ENCODE data around the gene TMEM134. TPM values are rescaled to one million over a fixed set of nuclear protein-coding genes. Genes with fewer than 3 reads are reported as not detected.

Gene TMEM134
- total RNA-seq, 4 donors from 2014 or later: 80.0 to 126 (median 86.1) TPM

DNA sequence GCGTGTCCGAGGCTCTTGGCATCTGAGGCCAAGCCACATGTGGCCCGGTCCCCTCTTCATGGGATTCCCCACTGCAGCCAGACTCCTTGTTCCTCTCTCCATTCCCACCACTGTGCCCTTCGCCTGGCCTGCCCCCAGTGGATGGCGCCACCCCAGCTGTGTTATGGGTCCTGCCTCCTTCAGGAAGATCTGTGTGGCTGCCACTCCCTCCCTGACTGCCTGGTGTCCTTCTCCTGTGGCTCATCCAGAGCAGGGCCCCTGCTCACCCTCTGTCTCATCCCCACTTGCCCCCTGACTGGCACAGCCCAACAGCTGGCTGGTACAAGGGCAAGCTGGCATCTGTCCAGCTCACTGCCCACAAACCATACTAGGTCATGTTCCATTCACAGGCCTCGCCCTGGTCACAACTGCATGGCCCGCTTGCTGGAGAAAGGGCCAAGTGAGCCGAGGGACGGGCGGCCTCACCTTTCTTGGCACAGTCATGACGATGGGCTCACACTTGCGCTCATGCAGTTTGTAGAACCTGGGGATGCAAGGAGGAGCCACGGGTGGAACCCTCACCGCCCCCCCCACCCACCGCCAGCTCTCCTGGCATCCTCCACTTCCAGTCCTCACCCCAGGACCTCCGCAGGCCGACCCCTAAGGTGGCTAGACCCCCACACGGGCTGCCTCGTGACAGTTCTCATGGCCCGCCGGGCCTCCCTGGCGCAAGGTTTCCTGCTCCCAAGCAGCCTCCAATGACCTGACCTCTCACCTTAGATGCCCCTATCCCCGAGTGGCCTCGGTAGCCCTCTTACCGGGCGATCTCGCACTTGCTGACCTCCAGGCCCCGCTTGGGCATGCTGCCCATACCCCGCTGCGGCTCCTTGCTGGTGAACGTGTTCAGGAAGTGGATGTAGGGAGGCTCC is 29.5 kb downstream of the TMEM134 start:
- peak overlapping the region; percentile 44 to 99 (median 78) for H3K27ac ChIP-seq
- peaks cover 0 to 57% (median 43%) of the 10 kb centered on the region in 4 donors for H3K4me1 ChIP-seq
- H3K4me3 ChIP-seq: peak overlapping the region in 1 of 4 donors; percentile 81
- H3K27me3 ChIP-seq: no peaks in the 10 kb centered on the region
- TF ChIP-seq POLR2A (IDR thresholded peaks at IDR 0.05) (no peak), CTCF (IDR thresholded peaks at IDR 0.05) (peak in 2 of 6 experiments; percentile 13 to 22)
- peaks cover 0 to 66% (median 0%) of the 10 kb centered on the region in 3 donors for H3K36me3 ChIP-seq
- H3K9me3 ChIP-seq: no peaks in the 10 kb centered on the region
- peak in 2 of 3 donors; percentile 64 to 72 for DNase-seq

DNA sequence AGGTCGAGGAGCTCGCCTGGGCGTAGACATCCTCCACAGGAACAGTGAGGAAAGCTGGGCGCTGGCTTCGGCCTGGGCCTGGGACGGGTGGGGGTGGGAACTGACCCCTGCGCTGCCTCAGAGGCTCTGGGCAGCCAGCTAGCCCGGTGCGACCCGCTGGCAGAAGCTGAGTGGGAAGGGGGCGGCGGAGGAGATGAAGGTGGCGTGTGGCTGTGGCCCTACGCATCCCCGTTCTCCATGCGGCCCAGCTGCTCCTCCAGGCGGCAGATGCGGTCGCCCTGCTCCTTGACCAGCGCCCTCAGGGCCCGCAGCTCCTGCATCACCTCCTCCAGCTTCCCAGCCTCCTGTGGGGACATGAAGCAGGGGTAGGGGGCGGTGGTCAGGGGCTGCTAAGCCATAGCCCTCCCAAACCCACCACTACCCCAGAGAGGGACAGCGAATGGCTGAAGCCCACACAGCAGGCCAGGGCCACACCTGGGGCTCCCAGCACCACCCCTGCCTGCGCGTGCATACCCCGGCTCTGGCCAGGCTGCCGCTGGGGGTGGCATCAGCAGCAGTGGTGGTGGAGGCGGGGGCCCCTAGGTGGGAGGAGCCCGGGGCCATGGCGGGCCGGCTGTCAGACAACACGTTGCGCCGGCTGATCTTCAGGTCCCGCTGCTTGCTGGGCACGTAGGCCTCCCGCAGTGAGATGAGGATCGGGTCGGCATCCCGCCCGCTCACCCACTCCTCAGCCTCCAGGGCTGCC is 30.7 kb downstream of the TMEM134 start:
- Histone ChIP-seq H3K4me1 (peaks cover 0 to 65% (median 40%) of the 10 kb centered on the region in 4 donors), H3K9me3 (no peaks in the 10 kb centered on the region), H3K27me3 (no peaks in the 10 kb centered on the region), H3K27ac (peak overlapping the region; percentile 83 to 99 (median 88)), H3K4me3 (peak overlapping the region; percentile 49 to 81 (median 64)), H3K36me3 (peaks cover 0 to 78% (median 0%) of the 10 kb centered on the region in 3 donors)
- DNase-seq: peak in 2 of 3 donors; percentile 89 to 91
- peak in 1 of 2 donors; percentile 10 for TF ChIP-seq POLR2A (IDR thresholded peaks at IDR 0.05)
- no peak for TF ChIP-seq CTCF (IDR thresholded peaks at IDR 0.05)

DNA sequence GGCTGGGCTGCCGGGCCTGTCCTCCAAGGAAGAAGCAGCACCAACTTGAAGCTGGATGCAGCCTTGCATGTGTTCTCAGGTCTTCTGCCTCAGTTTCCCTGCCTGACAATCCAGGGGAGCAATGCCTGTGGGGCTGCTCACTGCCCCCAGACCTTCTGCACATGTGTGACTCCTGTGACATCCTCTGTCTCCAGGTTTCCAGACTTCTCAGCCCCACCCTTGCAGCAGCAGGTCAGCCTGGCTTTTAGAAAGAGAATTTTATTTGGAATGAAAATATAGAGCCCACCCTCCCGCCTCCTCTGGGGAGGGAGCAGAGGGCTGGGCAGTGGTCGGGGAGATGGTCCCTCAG is 31.3 kb downstream of the TMEM134 start:
- Histone ChIP-seq H3K4me3 (peak overlapping the region; percentile 49 to 81 (median 64)), H3K27ac (peak overlapping the region; percentile 83 to 99 (median 88)), H3K4me1 (peaks cover 0 to 64% (median 39%) of the 10 kb centered on the region in 4 donors), H3K36me3 (peaks cover 0 to 84% (median 0%) of the 10 kb centered on the region in 3 donors), H3K27me3 (no peaks in the 10 kb centered on the region), H3K9me3 (no peaks in the 10 kb centered on the region)
- no peak for DNase-seq
- TF ChIP-seq CTCF (IDR thresholded peaks at IDR 0.05): no peak
- no peak for TF ChIP-seq POLR2A (IDR thresholded peaks at IDR 0.05)

GRCh38 chr11:67437082-67437808 is 31.8 kb downstream of the TMEM134 start, which contains the start of gene PTPRCAP:
TSS of gene PTPRCAP (minus strand) at chr11:67437682. CDS start at chr11:67437619, 63 bp downstream.
- Histone ChIP-seq H3K4me1 (peaks cover 0 to 58% (median 34%) of the 10 kb centered on the region in 4 donors), H3K36me3 (peaks cover 0 to 89% (median 0%) of the 10 kb centered on the region in 3 donors)

More at GRCh38 chr11:67437082-67437808, 31.8 kb downstream of the TMEM134 start, which contains the start of gene PTPRCAP:
- no peaks in the 10 kb centered on the region for H3K9me3 ChIP-seq
- peak; percentile 20 to 43 for TF ChIP-seq POLR2A (IDR thresholded peaks at IDR 0.05)
- TF ChIP-seq CTCF (IDR thresholded peaks at IDR 0.05): no peak
- peak in 2 of 3 donors; percentile 93 for DNase-seq
- H3K27ac ChIP-seq: peak within 1 kb of the TSS; percentile 83 to 99 (median 88)
- no peaks in the 10 kb centered on the region for H3K27me3 ChIP-seq
- peak within 1 kb of the TSS; percentile 49 to 81 (median 64) for H3K4me3 ChIP-seq

All from Peyer's patch (tissue), 4 donors.